ELF-1 (cell line): Measurements from ENCODE around the gene SSRP1.
A peak's percentile ranks its signal among the peaks of the same experiment; 100 is the strongest.
"Not testable (repeated sequence)": the region's sequence is repeated elsewhere in the genome, so short reads cannot be mapped to it uniquely, and the experiment has no call there.

Experiments used
- DNase-seq: peaks from one replicate; pipeline ENCODE4 v3.0.0-alpha.2; 2016; ENCODE audit warnings: low read depth, low spot score

SSRP1 gene

GRCh38 chr11:57300785-57301184 is 34.9 kb downstream of the SSRP1 start:
- no peak for DNase-seq

GRCh38 chr11:57299150-57299737 is 36.4 kb downstream of the SSRP1 start:
- DNase-seq, result no peak

- no peak for DNase-seq
These were observed 38.5 kb downstream of the SSRP1 start for GRCh38 chr11:57297221-57297620.

DNA sequence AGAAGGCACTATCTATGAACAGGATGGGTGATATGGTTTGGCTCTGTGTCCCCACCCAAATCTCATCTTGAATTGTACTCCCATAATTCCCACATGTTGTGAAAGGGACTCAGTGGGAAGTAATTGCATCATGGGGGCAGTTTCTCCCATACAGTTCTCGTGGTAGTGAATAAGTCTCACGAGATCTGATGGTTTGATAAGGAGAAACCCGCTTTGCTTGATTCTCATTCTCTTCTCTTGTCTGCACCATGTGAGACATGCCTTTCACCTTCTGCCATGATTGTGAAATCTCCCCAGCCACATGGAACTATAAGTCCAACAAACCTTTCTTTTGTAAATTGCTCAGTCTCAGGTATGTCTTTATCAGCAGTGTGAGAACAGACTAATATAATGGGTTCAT is 39.5 kb downstream of the SSRP1 start:
- not testable (repeated sequence) for DNase-seq

DNA sequence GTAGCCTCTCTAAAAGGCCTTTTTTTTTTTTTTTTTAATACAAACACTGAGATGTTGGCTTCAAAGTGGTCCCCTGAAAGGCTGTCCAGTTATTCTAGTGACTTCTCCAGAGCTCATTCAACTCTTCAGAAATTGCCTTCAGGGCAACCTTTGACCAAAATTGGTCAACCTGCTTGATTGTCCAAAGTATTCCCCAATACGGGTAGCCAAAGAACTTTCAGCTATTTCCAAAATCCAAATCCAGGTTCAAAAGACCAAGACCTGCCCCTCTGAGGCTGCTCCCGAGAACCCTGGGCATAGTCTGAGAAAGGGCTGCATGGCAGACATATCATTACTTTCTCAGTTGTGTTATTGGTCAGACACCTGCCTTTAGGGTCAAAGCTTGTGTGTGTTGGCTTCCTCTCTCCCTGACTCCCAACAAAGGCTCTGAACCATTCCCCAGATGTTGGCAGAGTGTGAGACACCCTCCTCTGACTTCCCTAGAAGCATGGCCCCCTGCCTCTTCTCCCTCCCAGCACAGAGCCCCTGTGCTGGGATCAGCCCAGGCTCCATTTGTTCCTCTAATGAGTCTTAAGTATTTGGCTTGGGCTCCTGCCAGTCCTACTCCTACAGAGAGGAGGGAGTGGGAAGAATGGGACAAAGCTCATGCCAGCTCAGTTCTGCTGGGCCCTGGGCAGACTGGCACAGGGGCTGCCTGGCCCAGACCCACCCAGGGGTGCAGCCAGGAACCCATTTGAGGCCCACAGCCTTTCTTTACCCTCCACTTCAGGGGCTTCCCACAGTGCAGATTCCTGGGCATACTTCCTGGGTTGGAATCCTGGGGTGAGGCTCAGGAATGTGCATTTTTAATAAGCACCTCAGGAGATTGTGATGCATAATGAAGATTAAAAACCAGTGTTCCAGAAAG is 41.2 kb downstream of the SSRP1 start:
- DNase-seq, result no peak

- no peak for DNase-seq
These were observed 45.4 kb downstream of the SSRP1 start for GRCh38 chr11:57290288-57290687.

DNA sequence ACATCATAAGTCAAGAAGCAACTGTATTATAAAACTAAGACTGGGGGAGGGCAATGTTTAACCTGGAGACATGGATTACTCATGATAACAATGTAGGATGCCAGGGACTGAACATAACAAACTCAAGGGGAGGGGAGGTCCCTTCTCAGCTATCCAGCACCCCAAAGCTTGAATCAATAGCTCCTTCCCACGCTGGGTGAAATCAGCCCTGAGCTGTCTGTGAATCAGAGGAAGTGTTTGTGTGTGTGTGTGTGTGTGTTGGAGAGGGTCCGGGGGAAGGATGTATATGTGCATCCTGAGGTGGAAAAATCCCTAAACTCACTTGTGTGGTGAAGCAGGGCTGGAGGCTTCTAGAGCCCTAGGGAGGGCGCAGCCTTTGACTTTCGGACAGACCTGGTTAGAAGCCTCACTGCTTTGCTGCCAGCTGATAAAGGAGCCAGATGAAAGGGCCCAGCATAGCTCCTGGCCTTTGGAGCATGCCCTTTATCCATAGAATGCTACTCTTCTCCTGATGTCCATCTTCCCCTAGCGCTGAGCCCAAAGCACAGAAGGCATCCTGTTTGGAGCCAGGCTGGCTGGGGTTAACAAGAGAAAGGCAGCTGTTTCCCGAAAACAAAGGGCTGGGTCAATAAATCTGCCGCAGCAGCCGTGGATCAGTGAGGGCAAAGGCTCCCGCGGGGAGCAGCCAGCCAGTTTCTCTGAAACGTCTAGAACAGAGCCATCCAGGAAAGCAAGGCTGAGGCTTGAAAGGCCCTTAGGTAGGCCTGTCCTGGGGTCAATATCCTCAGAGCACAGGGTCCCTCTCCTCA is 46.7 kb downstream of the SSRP1 start:
- peak; percentile 79 for DNase-seq

- DNase-seq, result no peak
These were observed 47.8 kb downstream of the SSRP1 start for GRCh38 chr11:57287884-57288283.

DNA sequence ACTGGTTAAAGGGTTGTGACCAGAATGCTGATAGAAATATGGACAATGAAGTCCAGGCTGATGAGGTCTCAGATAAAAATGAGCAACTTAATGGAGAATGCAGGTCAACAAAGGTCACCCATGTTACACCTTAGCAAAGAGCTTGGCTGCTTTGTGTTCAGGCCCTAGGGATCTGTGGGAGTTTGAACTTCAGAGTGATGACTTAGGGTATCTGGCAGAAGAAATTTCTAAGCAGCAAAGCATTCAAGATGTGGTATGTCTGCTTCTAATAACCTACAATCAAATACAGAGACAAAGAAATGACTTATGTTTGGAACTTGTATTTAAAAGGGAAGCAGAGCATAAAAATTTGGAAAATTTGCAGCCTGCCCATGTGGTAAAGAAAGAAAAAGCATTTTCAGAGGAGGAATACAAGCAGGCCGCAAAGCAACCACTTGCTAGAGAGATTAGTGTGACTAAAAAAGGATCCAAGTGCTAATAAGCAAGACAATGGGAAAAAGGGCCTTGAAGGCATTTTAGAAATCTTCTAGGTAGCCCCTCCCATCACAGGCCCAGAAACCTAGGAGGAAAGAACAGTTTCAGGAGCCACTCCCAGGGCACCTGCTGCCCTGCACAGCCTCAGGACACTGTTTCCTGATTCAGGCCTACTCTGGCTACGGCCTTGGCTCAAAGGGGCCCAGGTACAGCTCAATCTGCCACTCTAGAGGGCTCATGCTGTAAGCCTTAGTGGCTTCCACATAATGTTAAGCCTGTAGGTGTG is 52.3 kb downstream of the SSRP1 start:
- DNase-seq, result peak; percentile 85

GRCh38 chr11:57281546-57281945 is 54.1 kb downstream of the SSRP1 start:
- not testable (repeated sequence) for DNase-seq

GRCh38 chr11:57279116-57279515 is 56.6 kb downstream of the SSRP1 start:
- no peak for DNase-seq

- no peak for DNase-seq
These were observed 57.0 kb downstream of the SSRP1 start for GRCh38 chr11:57278721-57279095.

DNA sequence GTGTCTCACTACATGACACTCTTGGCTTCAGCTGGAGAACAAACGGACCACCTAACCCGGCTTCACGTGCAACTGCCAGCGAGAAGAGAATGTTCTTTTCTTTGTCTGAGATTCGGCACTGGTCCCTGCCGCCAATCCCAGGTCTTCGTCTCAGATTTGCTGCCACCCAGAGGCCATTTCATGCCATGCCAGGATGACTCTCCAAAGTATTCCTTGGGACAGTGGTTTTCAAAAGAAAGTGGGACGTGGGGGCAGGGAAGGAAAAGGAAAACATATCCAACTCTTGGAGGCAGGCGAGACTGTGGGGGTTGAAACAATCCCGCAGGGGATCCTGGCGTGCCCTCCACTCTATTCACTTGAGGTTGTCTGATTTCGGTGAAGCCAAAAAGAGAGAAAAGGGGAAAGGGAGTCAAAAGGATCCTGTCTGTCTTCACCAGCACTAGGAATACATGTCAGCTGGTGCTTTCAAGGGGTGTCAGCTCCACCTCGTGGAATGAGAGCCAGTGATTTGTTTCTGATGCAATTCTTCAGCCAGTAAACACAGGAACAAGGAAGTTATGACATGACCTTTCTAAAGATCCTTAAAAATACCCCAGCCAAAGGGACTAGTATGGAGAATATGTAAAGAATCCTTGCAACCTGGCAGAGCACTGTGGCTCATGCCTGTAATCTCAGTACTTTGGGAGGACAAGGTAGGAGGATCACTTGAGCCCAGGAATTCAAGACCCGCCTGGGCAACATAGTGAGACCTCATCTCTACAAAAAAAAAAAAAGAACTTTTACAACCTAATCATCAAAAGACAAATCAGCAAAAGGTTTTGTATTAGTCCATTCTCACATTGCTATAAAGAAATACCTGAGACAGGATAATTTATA is 57.6 kb downstream of the SSRP1 start:
- peak; percentile 90 for DNase-seq

- DNase-seq, result no peak
These were observed 58.6 kb downstream of the SSRP1 start for GRCh38 chr11:57276971-57277675.

DNA sequence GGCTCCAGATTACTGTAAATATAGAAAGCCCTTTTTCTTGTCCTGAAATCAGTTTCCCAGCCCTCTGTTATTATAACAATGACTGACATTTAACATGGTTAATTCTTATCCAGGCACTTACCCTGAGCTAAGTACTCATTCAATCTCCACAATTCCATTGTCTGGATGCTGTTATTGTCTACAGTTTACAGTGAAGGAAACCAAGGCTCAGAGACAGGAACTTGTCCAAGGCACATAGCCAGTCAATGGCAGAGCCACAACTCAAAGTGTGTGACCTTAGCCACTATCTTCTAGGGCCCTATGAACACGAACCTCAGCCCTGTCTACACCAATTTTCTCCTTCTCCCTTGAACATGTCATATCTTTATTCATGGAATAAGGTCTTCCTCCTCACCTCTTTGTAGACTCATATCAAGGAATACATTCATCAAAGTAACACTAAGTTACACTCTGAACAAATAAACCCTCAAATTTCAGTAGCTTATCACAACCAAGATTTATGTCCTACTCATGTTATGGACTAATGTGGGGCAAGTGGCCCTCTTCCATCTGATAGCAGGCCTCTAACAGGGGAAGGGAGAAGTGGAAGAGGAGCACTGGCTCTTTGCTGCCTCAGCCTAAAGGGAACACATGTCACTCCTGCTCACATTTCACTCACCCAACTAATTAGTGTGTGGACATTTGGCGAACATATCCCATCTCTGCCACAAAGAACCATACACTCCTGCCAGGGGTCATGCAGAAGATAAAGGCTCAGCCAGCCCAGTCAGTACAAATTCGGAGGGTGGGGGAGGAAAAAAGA is 59.3 kb downstream of the SSRP1 start:
- no peak for DNase-seq
